GM12874 (cell line): ENCODE data around the gene PINK1.

Experiments used
- CTCF ChIP-seq: IDR thresholded peaks from 2 replicates; pipeline ENCODE4 v1.5.1; 2011; ENCODE audit warnings: low read depth, mild to moderate bottlenecking, control low read depth, low read length, moderate library complexity; ENCODE audit not compliant: insufficient read depth

Gene PINK1

GRCh38 chr1:20700636-20701215, 67.5 kb downstream of the PINK1 start:
- TF ChIP-seq CTCF = no peak
